Nephron progenitor cell (in vitro differentiated cells): ENCODE measurements around the gene SERPINH1.

Source experiments
- DNase-seq: peaks from one replicate; pipeline ENCODE4 v3.0.0; 2021
- H3K27ac Mint-ChIP-seq: 2 replicates; pipeline ENCODE4 v1.8.0; 2021; ENCODE audit warnings: mild to moderate bottlenecking, moderate library complexity, mixed read lengths
- H3K27me3 Mint-ChIP-seq: 2 replicates; pipeline ENCODE4 v1.8.0; 2021; ENCODE audit warnings: mild to moderate bottlenecking, low read depth, mixed read lengths; ENCODE audit not compliant: poor library complexity
- H3K36me3 Mint-ChIP-seq: 2 replicates; pipeline ENCODE4 v1.8.0; 2021; ENCODE audit warnings: low read depth, mixed read lengths
- H3K4me1 Mint-ChIP-seq: 2 replicates; pipeline ENCODE4 v1.8.0; 2021; ENCODE audit warnings: mixed read lengths
- H3K4me3 Mint-ChIP-seq: 2 replicates; pipeline ENCODE4 v1.8.0; 2021; ENCODE audit warnings: mild to moderate bottlenecking, moderate library complexity, mixed read lengths
- H3K9me3 Mint-ChIP-seq: 2 replicates; pipeline ENCODE4 v1.8.0; 2021; ENCODE audit warnings: mild to moderate bottlenecking, moderate library complexity, mixed read lengths
- CTCF ChIP-seq: fragments of 200-600 bp; sonication (generic); IDR thresholded peaks from 2 replicates; pipeline ENCODE4 v1.5.0; 2021; ENCODE audit warnings: antibody characterized with exemption

Gene SERPINH1

GRCh38 chr11:75518771-75519653, 43.0 kb upstream of the SERPINH1 start:
- no peaks in the 10 kb centered on the region for H3K36me3 Mint-ChIP-seq
- TF ChIP-seq CTCF, result no peak
- DNase-seq, result no peak
- peaks cover 16% of the 10 kb centered on the region for H3K4me1 Mint-ChIP-seq
- peaks cover 16% of the 10 kb centered on the region for H3K9me3 Mint-ChIP-seq
- H3K27me3 Mint-ChIP-seq, result peaks cover 47% of the 10 kb centered on the region
- H3K4me3 Mint-ChIP-seq, result no peak overlapping the region
- H3K27ac Mint-ChIP-seq, result peak overlapping the region; percentile 39

GRCh38 chr11:75520688-75521087, 41.4 kb upstream of the SERPINH1 start:
- TF ChIP-seq CTCF, result no peak
- Mint-ChIP-seq H3K4me1 (peaks cover 16% of the 10 kb centered on the region), H3K27ac (no peak overlapping the region), H3K9me3 (peaks cover 14% of the 10 kb centered on the region), H3K4me3 (no peak overlapping the region), H3K27me3 (peaks cover 55% of the 10 kb centered on the region), H3K36me3 (no peaks in the 10 kb centered on the region)
- no peak for DNase-seq

GRCh38 chr11:75522286-75523044, 39.6 kb upstream of the SERPINH1 start:
- H3K27ac Mint-ChIP-seq, result no peak overlapping the region
- no peaks in the 10 kb centered on the region for H3K36me3 Mint-ChIP-seq
- no peak for DNase-seq
- peaks cover 29% of the 10 kb centered on the region for H3K4me1 Mint-ChIP-seq
- H3K4me3 Mint-ChIP-seq, result no peak overlapping the region
- peaks cover 57% of the 10 kb centered on the region for H3K27me3 Mint-ChIP-seq
- TF ChIP-seq CTCF, result no peak
- H3K9me3 Mint-ChIP-seq, result peaks cover 2% of the 10 kb centered on the region

- no peak for TF ChIP-seq CTCF
- no peak for DNase-seq
- no peak overlapping the region for H3K4me3 Mint-ChIP-seq
- no peaks in the 10 kb centered on the region for H3K36me3 Mint-ChIP-seq
- peaks cover 59% of the 10 kb centered on the region for H3K27me3 Mint-ChIP-seq
- peaks cover 31% of the 10 kb centered on the region for H3K4me1 Mint-ChIP-seq
- no peaks in the 10 kb centered on the region for H3K9me3 Mint-ChIP-seq
- no peak overlapping the region for H3K27ac Mint-ChIP-seq
These were observed 38.9 kb upstream of the SERPINH1 start for GRCh38 chr11:75523189-75523588.

- no peaks in the 10 kb centered on the region for H3K36me3 Mint-ChIP-seq
- TF ChIP-seq CTCF, result no peak
These were observed 38.0 kb upstream of the SERPINH1 start for GRCh38 chr11:75523811-75524664.

More at GRCh38 chr11:75523811-75524664, 38.0 kb upstream of the SERPINH1 start:
- Mint-ChIP-seq H3K4me1 (peaks cover 34% of the 10 kb centered on the region), H3K27ac (no peak overlapping the region), H3K9me3 (no peaks in the 10 kb centered on the region), H3K4me3 (peak overlapping the region; percentile 74), H3K27me3 (peaks cover 61% of the 10 kb centered on the region)
- DNase-seq, result no peak
